HEK293 (cell line): ENCODE data around the gene PAX2.

Experiments
- CTCF ChIA-PET: fragments of 350-600 bp; formaldehyde crosslinking; extraction: SDS; loops from one replicate; lab custom pipeline; 2021; ENCODE audit warnings: antibody characterized with exemption; lab: Yijun Ruan, JAX
- POLR2A ChIA-PET: fragments of 300-600 bp; formaldehyde crosslinking; extraction: SDS; loops from one replicate; lab custom pipeline; 2020; ENCODE audit warnings: antibody characterized with exemption, inconsistent platforms; lab: Yijun Ruan, JAX
- H3K27ac ChIP-seq: fragments of 200-500 bp; sonication (Bioruptor generic); 2 replicates; pipeline ENCODE4 v1.5.1; 2014; ENCODE audit warnings: low read depth, low read length, control low read depth, inconsistent platforms; ENCODE audit errors: extremely low read depth
- H3K36me3 ChIP-seq, 2 experiments: fragments of 200-500 bp in 1 of 2; sonication (Bioruptor generic) in 1 of 2; 1 replicate in 1 of 2; 2 replicates in 1 of 2; pipeline ENCODE4 v1.5.1; 2014 to 2017; ENCODE audit warnings: inconsistent platforms in 2 of 2, low read length in 2 of 2; ENCODE audit not compliant: control insufficient read depth in 2 of 2, insufficient read depth in 1 of 2
- H3K4me1 ChIP-seq: fragments of 200-500 bp; sonication (Bioruptor generic); 2 replicates; pipeline ENCODE4 v1.5.1; 2014; ENCODE audit warnings: mild to moderate bottlenecking, low read length, inconsistent platforms; ENCODE audit not compliant: control insufficient read depth, insufficient read depth
- H3K4me3 ChIP-seq: 2 replicates; pipeline ENCODE4 v1.5.1; 2011; ENCODE audit warnings: low read depth, mild to moderate bottlenecking, control low read depth, low read length, moderate library complexity
- H3K9me3 ChIP-seq: fragments of 200-500 bp; sonication (Bioruptor generic); 2 replicates; pipeline ENCODE4 v1.5.1; 2014; ENCODE audit warnings: low read depth, low read length, inconsistent platforms; ENCODE audit not compliant: control insufficient read depth, insufficient read depth
- GLI4 ChIP-seq: fragments of 450-650 bp; formaldehyde crosslinking; IDR thresholded peaks from 2 replicates; pipeline ENCODE4 v1.5.1; 2016; ENCODE audit warnings: missing biosample characterization, missing genetic modification characterization
- PRDM4 ChIP-seq: fragments of 450-650 bp; formaldehyde crosslinking; IDR thresholded peaks from 2 replicates; pipeline ENCODE4 v1.5.1; 2017; ENCODE audit warnings: missing biosample characterization, missing genetic modification characterization
- SALL2 ChIP-seq: fragments of 450-650 bp; formaldehyde crosslinking; IDR thresholded peaks from 2 replicates; pipeline ENCODE4 v1.5.0; 2017; ENCODE audit warnings: missing biosample characterization, mild to moderate bottlenecking, missing genetic modification characterization, borderline replicate concordance
- SP3 ChIP-seq: fragments of 450-650 bp; formaldehyde crosslinking; IDR thresholded peaks from 2 replicates; pipeline ENCODE4 v1.5.1; 2016; ENCODE audit warnings: missing biosample characterization, missing genetic modification characterization
- TCF7L2 ChIP-seq: IDR thresholded peaks from 2 replicates; pipeline ENCODE4 v1.6.1; 2011; ENCODE audit warnings: low read depth, mild to moderate bottlenecking, inconsistent platforms, low read length, moderate library complexity, borderline replicate concordance
- ZNF121 ChIP-seq: fragments of 450-650 bp; formaldehyde crosslinking; IDR thresholded peaks from 2 replicates; pipeline ENCODE4 v1.5.1; 2016; ENCODE audit warnings: missing biosample characterization, missing genetic modification characterization
- ZNF23 ChIP-seq: fragments of 450-650 bp; formaldehyde crosslinking; IDR thresholded peaks from 2 replicates; pipeline ENCODE4 v1.5.1; 2016; ENCODE audit warnings: missing biosample characterization, missing genetic modification characterization, borderline replicate concordance
- ZNF311 ChIP-seq: fragments of 450-650 bp; formaldehyde crosslinking; IDR thresholded peaks from 2 replicates; pipeline ENCODE4 v1.5.1; 2017; ENCODE audit warnings: missing biosample characterization, missing genetic modification characterization, borderline replicate concordance
- ZNF362 ChIP-seq: fragments of 450-650 bp; formaldehyde crosslinking; IDR thresholded peaks from 2 replicates; pipeline ENCODE4 v1.5.1; 2016; ENCODE audit warnings: missing biosample characterization, missing genetic modification characterization
- ZNF549 ChIP-seq: fragments of 450-650 bp; IDR thresholded peaks from 2 replicates; pipeline ENCODE4 v1.5.1; 2018; ENCODE audit warnings: missing biosample characterization, missing genetic modification characterization, mild to moderate bottlenecking, inconsistent platforms, moderate library complexity
- ZNF645 ChIP-seq: fragments of 450-650 bp; formaldehyde crosslinking; IDR thresholded peaks from 2 replicates; pipeline ENCODE4; 2016; ENCODE audit warnings: missing biosample characterization, missing genetic modification characterization
- ZNF654 ChIP-seq: fragments of 450-650 bp; formaldehyde crosslinking; IDR thresholded peaks from 2 replicates; pipeline ENCODE4 v1.5.1; 2016; ENCODE audit warnings: low read depth, missing biosample characterization, missing genetic modification characterization
- ZNF664 ChIP-seq: fragments of 450-650 bp; formaldehyde crosslinking; IDR thresholded peaks from 2 replicates; pipeline ENCODE4 v1.5.1; 2016; ENCODE audit warnings: missing biosample characterization, missing genetic modification characterization
- ZNF843 ChIP-seq: fragments of 450-650 bp; formaldehyde crosslinking; IDR thresholded peaks from 2 replicates; pipeline ENCODE4 v1.5.1; 2016; ENCODE audit warnings: missing biosample characterization, missing genetic modification characterization
- TF ChIP-seq, protein P1 (sequence below): fragments of 450-650 bp; formaldehyde crosslinking; IDR thresholded peaks from 2 replicates; pipeline ENCODE4 v1.5.1; 2016; ENCODE audit warnings: missing biosample characterization, missing genetic modification characterization, low read depth
- TF ChIP-seq, protein P2 (sequence below): fragments of 450-650 bp; formaldehyde crosslinking; conservative IDR thresholded peaks from 2 replicates; pipeline ENCODE4 v1.5.1; 2016; ENCODE audit warnings: low read depth, missing biosample characterization, missing genetic modification characterization
- TF ChIP-seq, protein P3 (sequence below): fragments of 450-650 bp; formaldehyde crosslinking; IDR thresholded peaks from 2 replicates; pipeline ENCODE4 v1.5.1; 2017; ENCODE audit warnings: missing biosample characterization, missing genetic modification characterization

The PAX2 gene

DNA sequence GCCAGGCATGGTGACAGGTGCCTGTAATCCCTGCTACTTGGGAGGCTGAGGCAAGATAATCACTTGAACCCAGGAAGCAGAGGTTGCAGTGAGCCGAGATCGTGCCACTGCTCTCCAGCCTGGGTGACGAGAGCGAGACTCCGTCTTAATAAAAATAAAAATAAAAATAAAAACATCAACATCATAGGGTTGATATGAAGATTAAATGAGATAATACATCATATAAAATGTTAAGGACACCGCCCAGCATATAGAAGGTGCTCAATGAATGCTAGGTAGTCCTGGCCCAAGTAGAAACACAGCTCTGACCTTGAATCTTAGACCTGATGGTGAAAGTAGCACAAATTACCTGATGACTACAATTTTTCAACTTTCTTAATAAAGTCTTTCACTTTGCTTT lies 74.0 kb downstream of the PAX2 start:
- ChIA-PET POLR2A (no interaction called here), CTCF (interaction anchor here (0.6 kb wide), 1 partner anchor 155 kb away, joined by 3 read pairs; no protein-coding TSS in a partner anchor)
- no peak overlapping the region for H3K27ac ChIP-seq
- H3K36me3 ChIP-seq: no peaks in the 10 kb centered on the region
- no peak for TF ChIP-seq ZNF311 (tag by site-specific recombination)
- peak; percentile 92 for TF ChIP-seq ZNF664 (tag by site-specific recombination)
- no peaks in the 10 kb centered on the region for H3K4me1 ChIP-seq
- H3K4me3 ChIP-seq: no peak overlapping the region
- H3K9me3 ChIP-seq: no peaks in the 10 kb centered on the region

GRCh38 chr10:100823194-100823593 lies 77.8 kb downstream of the PAX2 start:
- POLR2A ChIA-PET: no interaction called here
- no peaks in the 10 kb centered on the region for H3K4me1 ChIP-seq
- CTCF ChIA-PET: interaction anchor here (0.7 to 1.5 kb wide), 2 partner anchors 27 to 305 kb away, joined by 3 to 4 read pairs; no protein-coding TSS in a partner anchor

More at GRCh38 chr10:100823194-100823593, 77.8 kb downstream of the PAX2 start:
- H3K4me3 ChIP-seq: no peak overlapping the region
- no peak overlapping the region for H3K27ac ChIP-seq
- no peaks in the 10 kb centered on the region for H3K36me3 ChIP-seq
- TF ChIP-seq, protein P1, sequence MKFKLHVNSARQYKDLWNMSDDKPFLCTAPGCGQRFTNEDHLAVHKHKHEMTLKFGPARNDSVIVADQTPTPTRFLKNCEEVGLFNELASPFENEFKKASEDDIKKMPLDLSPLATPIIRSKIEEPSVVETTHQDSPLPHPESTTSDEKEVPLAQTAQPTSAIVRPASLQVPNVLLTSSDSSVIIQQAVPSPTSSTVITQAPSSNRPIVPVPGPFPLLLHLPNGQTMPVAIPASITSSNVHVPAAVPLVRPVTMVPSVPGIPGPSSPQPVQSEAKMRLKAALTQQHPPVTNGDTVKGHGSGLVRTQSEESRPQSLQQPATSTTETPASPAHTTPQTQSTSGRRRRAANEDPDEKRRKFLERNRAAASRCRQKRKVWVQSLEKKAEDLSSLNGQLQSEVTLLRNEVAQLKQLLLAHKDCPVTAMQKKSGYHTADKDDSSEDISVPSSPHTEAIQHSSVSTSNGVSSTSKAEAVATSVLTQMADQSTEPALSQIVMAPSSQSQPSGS: no peak
- TF ChIP-seq, protein P2, sequence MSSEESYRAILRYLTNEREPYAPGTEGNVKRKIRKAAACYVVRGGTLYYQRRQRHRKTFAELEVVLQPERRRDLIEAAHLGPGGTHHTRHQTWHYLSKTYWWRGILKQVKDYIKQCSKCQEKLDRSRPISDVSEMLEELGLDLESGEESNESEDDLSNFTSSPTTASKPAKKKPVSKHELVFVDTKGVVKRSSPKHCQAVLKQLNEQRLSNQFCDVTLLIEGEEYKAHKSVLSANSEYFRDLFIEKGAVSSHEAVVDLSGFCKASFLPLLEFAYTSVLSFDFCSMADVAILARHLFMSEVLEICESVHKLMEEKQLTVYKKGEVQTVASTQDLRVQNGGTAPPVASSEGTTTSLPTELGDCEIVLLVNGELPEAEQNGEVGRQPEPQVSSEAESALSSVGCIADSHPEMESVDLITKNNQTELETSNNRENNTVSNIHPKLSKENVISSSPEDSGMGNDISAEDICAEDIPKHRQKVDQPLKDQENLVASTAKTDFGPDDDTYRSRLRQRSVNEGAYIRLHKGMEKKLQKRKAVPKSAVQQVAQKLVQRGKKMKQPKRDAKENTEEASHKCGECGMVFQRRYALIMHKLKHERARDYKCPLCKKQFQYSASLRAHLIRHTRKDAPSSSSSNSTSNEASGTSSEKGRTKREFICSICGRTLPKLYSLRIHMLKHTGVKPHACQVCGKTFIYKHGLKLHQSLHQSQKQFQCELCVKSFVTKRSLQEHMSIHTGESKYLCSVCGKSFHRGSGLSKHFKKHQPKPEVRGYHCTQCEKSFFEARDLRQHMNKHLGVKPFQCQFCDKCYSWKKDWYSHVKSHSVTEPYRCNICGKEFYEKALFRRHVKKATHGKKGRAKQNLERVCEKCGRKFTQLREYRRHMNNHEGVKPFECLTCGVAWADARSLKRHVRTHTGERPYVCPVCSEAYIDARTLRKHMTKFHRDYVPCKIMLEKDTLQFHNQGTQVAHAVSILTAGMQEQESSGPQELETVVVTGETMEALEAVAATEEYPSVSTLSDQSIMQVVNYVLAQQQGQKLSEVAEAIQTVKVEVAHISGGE (tag by site-specific recombination): no peak
- no peak for TF ChIP-seq PRDM4
- TF ChIP-seq ZNF362 (tag by site-specific recombination): no peak
- TF ChIP-seq ZNF654 (tag by site-specific recombination): no peak
- no peak for TF ChIP-seq ZNF549 (tag by site-specific recombination)
- TF ChIP-seq, protein P3, sequence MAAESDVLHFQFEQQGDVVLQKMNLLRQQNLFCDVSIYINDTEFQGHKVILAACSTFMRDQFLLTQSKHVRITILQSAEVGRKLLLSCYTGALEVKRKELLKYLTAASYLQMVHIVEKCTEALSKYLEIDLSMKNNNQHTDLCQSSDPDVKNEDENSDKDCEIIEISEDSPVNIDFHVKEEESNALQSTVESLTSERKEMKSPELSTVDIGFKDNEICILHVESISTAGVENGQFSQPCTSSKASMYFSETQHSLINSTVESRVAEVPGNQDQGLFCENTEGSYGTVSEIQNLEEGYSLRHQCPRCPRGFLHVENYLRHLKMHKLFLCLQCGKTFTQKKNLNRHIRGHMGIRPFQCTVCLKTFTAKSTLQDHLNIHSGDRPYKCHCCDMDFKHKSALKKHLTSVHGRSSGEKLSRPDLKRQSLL: no peak
- no peak for TF ChIP-seq ZNF645 (tag by site-specific recombination)
- no peak for TF ChIP-seq SP3
- TF ChIP-seq ZNF843 (tag by site-specific recombination): no peak
- no peak for TF ChIP-seq TCF7L2
- no peak for TF ChIP-seq ZNF121 (tag by site-specific recombination)
- no peak for TF ChIP-seq ZNF23 (tag by site-specific recombination)
- no peak for TF ChIP-seq SALL2 (tag by site-specific recombination)
- no peak for TF ChIP-seq GLI4 (tag by site-specific recombination)
- H3K9me3 ChIP-seq: no peaks in the 10 kb centered on the region
